ELF-1 (cell line): ENCODE data around the gene SIM1.

Experiments
- DNase-seq: peaks from one replicate; pipeline ENCODE4 v3.0.0-alpha.2; 2016; ENCODE audit warnings: low read depth, low spot score

The SIM1 gene

DNA sequence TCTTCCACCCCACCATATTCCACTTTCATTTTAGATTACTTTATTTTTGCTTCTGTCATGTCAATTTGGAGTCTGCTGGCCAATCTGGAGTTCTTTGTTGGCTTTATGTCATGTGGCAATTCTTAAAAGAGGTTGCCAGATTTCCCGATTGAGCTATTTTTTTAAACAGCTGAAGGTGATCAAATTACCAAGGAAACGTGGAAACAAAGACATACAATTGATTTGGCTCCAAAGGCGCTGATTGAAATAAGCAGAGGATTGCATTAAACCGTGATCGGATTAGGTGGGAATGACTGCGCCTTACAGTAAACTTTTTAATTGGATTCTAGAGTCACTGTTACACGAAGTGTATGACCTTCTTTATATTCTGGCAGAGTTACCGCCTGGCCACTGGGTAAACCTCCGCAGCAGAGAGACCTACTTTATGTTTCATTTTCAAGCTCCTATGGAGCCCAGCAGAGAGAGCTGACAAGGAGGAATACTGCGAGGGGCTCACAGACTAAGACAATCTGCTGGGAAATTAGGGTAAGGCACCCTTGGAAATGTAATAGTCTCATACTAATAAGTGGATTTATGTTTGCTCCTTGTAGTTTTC lies 37.9 kb downstream of the SIM1 start:
- DNase-seq = no peak

DNA sequence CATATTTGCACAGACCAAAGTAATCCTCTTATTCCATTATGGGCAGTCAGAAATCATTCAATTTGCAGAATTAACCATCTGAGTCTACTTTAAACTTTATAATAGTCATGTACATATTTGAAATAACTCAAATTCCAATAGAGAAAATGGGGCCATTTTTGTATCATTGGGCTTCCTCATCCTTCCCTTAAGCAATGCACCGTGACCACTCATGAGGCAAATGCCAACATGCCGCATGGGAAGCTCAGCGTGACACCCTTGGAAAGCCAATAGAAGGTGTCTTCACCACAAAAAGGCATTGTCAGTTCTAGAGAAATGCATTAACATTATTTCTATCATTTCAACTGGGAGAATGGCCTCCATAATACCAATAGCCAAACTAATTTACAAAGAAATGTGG lies 38.5 kb downstream of the SIM1 start:
- no peak for DNase-seq

DNA sequence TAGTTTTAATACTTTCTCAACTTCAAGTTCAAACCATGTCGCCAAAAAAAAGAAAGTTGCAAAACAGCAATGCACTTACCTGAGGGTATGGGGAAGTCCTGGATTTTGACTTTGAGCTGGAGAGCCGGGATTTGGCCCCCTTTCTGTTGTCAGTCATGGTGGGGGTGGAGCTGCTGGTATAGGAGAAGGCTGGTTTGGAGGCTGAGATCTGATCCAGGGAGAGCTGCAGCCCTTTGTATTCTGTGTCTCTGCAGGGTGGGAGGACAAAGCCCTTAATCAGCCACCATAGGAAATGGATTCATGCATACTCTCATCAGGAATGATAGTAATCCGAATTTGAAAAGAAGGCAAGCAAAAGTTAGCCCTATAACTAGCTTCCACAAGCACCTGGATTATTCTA lies 44.0 kb downstream of the SIM1 start:
- DNase-seq = peak; percentile 30

DNA sequence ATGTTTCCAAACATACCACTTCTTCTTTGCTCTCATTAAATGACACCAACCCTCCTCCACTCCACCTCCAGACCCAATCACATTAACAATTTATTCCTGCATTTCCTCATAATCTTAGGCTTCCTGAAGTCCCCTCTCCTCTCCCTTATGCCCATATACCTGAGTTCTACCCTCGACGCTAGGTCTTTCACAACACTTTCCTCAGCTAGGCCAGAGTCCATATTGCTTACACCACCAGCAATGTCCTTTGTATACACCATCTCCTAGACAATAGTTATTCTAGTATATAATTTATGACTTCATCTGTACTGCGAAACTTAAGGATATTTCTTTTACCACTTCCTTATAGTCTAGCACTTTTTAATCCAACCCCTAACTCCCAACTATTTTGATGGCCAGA lies 47.7 kb downstream of the SIM1 start:
- DNase-seq = no peak

- DNase-seq = no peak
Measured at GRCh38 chr6:100415768-100416167, 49.0 kb downstream of the SIM1 start.

GRCh38 chr6:100412872-100413271 lies 51.8 kb downstream of the SIM1 start:
- DNase-seq = no peak

GRCh38 chr6:100404051-100404450 lies 60.7 kb downstream of the SIM1 start:
- DNase-seq = no peak

DNA sequence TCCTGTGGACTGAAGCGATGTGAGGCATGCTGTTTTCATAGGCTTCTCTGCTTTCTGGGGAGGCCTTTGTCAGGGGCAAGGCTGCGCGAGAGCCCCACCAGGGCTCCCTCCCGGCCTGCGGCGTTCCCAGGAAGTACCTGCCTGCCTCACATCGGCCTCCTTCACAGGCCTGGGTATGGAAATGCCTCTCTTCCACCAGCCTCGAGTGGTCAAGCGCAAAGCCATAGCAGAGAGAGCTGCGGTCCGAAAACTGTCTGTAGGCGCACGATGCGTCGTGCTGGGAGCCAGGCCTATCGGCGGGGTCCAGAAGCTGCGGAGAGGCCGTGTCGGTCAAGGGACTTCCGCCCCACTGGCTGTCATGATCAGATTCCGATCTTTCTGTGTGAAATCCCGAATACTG lies 71.2 kb downstream of the SIM1 start:
- DNase-seq = no peak

DNA sequence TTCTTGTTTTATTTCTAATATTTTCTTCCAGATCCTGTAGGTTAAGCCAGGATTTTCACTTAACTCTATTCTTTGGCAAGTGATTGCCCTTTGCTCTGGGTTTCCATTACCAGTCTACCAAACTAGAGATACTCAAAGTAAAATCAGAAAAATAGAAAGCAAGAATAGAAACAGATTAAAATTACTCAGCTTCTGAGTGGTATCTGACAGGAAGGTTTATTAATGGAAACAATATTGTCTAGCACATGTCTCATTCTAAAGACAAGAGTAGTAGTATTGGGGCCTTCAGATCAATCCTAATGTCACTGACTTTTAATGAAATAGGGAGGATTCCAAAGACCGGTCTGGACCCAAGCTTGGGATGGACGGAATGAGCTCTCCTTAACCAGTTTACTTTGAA lies 72.3 kb downstream of the SIM1 start:
- no peak for DNase-seq

DNA sequence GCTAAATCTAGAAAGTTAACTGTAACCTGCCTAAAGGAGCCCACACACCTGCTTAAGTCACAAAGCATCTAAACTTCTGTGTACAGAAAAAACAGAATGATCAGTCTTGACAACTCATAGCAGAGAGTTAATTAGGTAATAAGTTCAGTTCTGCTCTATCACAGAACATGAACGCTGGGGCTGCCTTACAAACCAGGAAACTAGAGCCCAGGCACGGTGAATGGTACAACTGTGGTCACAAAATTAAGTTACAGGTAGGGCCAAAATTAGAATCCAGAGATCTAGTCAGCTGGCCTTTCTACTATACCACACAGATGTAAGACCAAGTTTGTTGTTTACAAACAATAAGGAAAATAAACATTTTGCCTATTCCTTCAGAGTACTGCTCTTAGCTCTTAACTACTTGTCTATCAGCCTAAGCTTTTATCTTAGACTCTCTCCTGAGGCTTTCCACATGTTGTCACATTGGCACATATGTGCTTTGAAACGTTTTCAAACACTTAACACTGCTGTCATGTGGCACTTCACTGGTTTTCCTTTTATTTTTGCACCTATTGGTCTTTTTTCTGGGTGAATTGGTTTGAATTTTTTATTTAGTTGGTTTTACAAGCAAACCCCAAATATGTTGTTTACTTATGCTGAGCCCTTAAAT lies 75.7 kb downstream of the SIM1 start:
- no peak for DNase-seq

DNA sequence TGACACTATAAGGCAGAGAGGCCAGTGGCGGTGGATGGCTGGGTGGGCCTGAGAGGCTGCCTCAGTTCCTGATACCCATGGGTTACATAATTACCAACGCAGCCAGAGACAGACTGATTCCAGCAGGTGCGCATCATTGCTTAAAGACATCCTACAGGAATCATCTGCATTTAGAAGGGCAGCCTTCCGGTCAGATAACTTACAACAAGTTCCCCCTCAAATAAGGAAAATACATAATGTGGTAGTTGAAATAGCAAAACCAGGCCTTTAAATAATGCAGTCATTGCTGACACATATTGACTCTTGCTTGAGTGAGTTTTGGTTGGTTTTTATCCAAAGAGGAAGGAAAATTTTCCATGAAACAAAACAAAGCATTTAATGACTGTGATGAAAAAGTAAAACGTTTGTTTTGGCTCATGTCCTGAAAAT lies 81.9 kb downstream of the SIM1 start:
- DNase-seq = no peak

DNA sequence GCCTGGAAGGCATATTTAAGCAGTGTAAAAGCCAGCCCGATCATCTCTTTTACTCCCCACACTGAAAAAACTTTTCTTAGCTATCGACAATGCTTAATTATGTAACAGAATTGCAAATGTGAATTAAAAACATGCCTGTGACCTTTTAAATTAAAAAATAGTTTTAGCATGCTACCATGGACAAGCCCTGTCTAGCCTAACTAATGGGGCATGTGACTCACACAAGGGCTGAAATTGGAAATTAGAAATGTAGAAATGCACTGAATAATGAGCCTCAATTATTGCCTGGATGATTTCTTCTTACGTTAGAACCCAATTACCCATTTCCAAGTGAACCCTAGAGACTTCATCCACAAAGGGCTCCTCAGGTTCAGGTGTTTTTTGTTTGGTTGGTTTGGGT lies 82.7 kb downstream of the SIM1 start:
- no peak for DNase-seq

DNA sequence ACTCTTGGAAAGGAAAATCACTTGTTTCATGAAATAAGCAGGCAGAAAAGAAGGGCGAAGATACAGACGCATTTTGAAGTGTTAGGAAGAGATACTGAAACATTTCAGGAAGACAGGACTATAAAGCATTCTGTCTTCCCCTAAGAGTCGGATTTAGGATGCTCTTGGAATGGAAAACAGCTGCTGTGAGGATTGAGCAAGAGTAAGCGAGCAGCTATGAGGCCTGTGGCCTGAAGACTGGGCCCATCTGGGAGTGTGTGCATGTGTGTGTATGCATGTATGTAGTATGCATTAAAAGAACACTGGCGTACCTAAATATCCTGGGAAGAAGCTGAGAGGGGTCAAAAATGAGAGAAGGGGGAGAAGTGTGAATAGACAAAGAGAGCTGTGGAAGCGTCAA lies 83.6 kb downstream of the SIM1 start:
- DNase-seq = no peak

DNA sequence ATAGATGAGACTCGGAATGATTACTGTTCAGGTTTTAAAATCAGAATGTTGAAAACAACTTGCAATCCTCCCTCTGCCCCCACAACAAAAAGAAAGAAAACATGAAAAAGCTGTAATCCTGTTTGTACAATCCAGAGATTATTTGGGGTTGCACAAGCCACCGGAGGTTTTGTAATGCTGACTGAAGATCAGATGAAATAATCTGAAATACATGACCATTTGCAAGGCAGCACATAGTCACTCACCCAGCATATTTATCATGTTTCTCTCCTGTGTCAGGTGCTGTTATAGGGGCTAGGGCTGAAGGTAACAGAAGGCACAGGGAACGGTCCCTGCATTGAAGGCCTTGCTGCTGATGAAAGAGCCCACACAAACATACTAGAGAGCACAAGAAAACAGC lies 85.3 kb downstream of the SIM1 start:
- no peak for DNase-seq

DNA sequence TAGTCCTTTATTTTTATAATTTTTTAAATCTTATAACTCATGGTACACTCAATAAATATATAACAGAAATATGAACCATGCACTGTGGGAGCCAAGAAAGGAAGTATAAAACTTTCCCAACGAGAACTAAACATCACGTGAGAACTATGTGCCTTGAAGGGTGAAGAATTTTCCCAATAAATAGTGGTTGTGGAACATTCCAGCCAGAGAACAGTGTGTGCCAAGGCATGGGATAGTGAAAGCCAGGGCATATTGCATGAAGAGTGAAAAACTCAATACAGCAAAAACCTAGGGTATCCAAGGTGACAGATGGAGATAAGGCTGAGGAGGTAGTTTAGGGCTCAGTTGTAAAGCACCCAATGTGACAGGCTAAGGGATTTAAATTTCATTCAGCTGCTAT lies 86.1 kb downstream of the SIM1 start:
- no peak for DNase-seq

DNA sequence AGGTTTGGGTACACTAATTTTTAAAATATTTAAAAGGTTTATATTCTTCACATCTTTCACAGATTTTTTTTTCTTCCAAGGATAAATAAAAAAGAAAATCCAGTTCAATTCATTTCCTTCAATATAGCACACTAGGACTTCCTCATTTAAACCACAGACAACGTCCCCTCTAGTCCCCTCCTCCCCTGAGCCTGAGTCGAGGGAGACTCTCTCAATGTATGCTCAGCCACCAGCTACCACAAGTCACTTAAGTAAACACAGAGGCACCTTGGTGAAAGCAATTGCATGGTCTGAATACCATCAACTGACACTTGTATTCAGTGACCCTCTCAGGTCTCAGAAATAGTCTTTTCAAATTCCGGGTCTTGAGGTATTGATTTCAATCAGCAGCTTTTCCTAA lies 88.6 kb downstream of the SIM1 start:
- DNase-seq = no peak

- DNase-seq = no peak
Measured at GRCh38 chr6:100372326-100373091, 92.2 kb downstream of the SIM1 start.

DNA sequence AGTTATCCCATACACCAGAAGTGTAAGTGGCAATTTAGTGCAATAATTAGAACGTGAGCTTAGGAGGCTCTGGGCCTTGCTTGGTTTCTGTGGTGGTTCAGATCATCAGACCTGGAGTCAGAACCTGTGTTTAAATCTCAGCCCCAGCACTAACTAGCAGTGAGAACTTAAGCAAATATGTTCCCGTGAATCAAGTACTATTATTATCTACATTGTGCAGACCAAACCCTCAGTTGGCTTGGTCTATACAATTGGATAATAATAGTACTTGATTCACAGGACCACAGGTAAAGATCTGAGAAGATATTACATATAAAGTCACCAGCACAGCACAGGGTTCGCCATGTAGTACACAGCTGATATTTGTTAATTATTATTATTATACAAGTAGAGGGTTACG lies 93.1 kb downstream of the SIM1 start:
- DNase-seq = no peak

DNA sequence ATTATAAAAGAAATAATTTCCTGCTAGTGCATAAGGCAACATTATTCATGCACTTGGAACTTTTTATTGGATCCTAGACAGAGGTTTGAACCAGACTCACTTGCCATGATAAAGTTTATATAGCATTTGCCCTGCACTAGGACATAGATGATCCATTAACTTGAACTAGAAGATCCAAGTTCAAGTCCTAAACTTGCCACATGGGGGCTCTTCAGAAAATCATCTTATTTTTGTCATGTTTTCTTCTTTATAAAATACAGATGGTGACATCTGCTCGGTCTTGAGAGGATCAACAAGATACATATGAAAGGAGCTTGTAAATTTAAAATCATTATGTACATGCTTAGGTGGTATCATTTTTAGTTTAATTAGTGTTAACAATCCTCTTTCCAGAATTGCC lies 94.5 kb downstream of the SIM1 start:
- DNase-seq = no peak

- DNase-seq = no peak
Measured at GRCh38 chr6:100366419-100366818, 98.3 kb downstream of the SIM1 start.

DNA sequence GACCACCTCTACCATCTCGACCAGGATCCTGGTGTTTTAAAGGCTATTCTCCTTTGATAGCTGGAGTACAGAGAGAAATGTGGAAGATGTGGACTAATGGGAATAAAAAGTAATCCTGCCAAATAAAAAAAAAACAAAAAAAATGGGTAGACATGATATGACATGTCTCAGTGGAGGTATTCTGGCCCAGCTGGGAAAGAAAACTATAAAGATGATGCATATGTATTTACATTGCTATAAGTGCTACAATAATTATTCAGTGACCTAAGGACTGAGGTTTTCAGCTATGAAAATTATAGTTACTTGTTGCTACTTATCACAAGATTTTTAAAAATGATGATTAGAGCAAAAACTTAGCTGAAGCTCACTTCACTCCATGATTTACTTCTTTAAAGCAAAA lies 101.1 kb downstream of the SIM1 start:
- DNase-seq = no peak

DNA sequence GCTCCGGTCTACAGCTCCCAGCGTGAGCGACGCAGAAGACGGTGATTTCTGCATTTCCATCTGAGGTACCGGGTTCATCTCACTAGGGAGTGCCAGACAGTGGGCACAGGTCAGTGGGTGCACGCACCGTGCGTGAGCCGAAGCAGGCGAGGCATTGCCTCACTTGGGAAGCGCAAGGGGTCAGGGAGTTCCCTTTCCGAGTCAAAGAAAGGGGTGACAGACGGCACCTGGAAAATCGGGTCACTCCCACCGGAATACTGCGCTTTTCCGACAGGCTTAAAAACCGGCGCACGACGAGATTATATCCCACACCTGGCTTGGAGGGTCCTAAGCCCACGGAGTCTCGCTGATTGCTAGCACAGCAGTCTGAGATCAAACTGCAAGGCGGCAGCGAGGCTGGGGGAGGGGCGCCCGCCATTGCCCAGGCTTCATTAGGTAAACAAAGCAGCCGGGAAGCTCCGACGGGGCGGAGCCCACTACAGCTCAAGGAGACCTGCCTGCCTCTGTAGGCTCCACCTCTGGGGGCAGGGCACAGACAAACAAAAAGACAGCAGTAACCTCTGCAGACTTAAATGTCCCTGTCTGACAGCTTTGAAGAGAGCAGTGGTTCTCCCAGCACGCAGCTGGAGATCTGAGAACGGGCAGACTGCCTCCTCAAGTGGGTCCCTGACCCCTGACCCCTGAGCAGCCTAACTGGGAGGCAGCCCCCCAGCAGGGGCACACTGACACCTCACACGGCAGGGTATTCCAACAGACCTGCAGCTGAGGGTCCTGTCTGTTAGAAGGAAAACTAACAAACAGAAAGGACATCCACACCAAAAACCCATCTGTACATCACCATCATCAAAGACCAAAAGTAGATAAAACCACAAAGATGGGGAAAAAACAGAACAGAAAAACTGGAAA lies 109.7 kb downstream of the SIM1 start:
- peak; percentile 74 for DNase-seq
